HUES48 (cell line): Measurements from ENCODE around the gene UPK3A.

Source experiments
- H3K27ac ChIP-seq: one replicate; pipeline ENCODE4 v1.7.0; 2013; ENCODE audit warnings: low read depth, low read length, inconsistent platforms
- H3K27me3 ChIP-seq: 2 replicates; pipeline ENCODE4 v1.6.1; 2013; ENCODE audit warnings: mild to moderate bottlenecking, low read length; ENCODE audit not compliant: control insufficient read depth, insufficient read depth
- H3K36me3 ChIP-seq: 2 replicates; pipeline ENCODE4 v1.6.1; 2013; ENCODE audit warnings: low read length; ENCODE audit not compliant: control insufficient read depth, insufficient read depth
- H3K4me1 ChIP-seq: 2 replicates; pipeline ENCODE4 v1.6.1; 2013; ENCODE audit warnings: mild to moderate bottlenecking, low read length; ENCODE audit not compliant: control insufficient read depth, insufficient read depth
- H3K4me3 ChIP-seq: 2 replicates; pipeline ENCODE4 v1.5.1; 2013; ENCODE audit warnings: mild to moderate bottlenecking, low read depth, low read length
- H3K9ac ChIP-seq: 2 replicates; pipeline ENCODE4 v1.6.1; 2013; ENCODE audit warnings: mild to moderate bottlenecking, low read depth, low read length, moderate library complexity
- H3K9me3 ChIP-seq: 2 replicates; pipeline ENCODE4 v1.6.1; 2013; ENCODE audit warnings: low read length; ENCODE audit not compliant: control insufficient read depth, insufficient read depth

UPK3A gene

DNA sequence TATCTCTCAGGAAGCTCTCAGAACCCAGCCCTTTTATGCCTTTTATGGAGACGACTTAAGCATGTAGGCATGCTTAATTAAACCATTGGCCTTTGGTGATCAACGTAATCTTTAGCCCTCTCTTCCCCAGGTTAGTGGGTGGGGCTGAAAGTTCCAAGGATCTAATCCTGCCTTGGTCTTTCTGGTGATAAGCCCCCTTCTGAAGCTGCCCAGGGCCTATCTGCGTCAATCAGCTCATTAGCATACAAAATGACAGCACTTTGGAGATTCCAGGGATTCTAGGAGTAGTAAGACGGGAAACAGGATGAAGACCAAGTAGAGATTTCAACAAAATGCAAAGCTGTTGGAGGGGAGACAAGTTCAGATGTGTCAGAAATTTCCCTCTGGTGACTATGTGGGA is 28.1 kb downstream of the UPK3A start:
- Histone ChIP-seq H3K9ac (no peak overlapping the region), H3K4me1 (peaks cover 14% of the 10 kb centered on the region), H3K27ac (peak overlapping the region; percentile 2)

DNA sequence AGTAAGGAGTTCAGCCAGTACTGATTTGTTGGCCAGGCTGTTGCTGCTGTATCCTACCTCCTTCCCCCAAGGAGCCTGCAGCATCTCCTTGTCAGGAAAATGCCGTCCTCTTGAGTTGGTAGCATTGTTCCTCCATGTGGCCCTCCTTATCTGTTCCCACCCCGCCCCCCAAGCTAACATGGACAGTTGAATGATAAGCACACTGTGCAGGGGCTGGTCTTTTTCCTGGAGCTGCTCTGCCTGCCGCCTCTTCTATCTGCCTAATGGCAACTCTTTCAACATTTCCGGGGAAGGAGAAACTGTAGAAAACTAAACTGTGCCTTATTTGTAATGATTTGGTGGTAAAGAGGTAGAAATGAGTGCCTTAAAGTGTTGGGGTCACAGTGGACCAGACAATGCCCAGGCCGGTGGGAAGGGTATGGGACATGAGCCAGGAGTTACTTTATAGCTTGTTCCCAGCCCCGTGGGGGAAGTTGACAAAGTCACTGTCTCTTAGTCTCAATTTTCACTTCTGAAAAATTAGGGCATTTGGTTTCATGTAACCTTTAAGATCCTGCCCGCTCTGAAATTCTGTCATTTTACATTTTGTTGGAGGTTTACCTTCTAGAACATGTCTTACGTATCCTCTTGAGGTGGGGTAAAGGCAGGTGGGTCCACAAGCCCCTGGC is 29.4 kb downstream of the UPK3A start:
- no peaks in the 10 kb centered on the region for H3K27me3 ChIP-seq
- H3K9me3 ChIP-seq: no peaks in the 10 kb centered on the region
- no peak overlapping the region for H3K9ac ChIP-seq
- H3K36me3 ChIP-seq: no peaks in the 10 kb centered on the region; the same call in 1 of the 2 replicates
- H3K27ac ChIP-seq: no peak overlapping the region
- peaks cover 13% of the 10 kb centered on the region for H3K4me1 ChIP-seq
- H3K4me3 ChIP-seq: no peak overlapping the region

More for the DNA sequence above, 28.1 kb downstream of the UPK3A start:
- no peaks in the 10 kb centered on the region for H3K27me3 ChIP-seq
- no peaks in the 10 kb centered on the region; the same call in 1 of the 2 replicates for H3K36me3 ChIP-seq
- H3K9me3 ChIP-seq: no peaks in the 10 kb centered on the region
- H3K4me3 ChIP-seq: no peak overlapping the region

DNA sequence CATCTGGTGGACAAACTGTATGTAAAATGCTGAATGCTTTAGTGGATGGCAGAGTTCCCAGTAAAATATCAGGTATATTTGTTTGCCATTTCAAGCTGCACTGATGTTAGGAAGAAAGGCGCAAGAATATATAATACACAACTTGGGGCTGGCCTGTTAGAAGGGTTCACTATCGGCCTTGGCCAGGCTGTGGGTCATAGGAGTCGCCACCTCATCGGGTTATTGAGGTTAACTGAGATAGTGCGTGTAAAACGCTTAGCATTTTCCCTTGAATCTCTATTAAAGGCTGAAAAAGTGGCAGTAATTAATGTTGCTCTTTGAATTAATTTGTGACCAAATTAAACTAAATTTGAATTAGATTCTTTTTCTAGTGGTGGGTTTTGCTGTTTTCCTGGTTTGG is 30.0 kb downstream of the UPK3A start:
- H3K27ac ChIP-seq: no peak overlapping the region
- peaks cover 11% of the 10 kb centered on the region for H3K4me1 ChIP-seq

DNA sequence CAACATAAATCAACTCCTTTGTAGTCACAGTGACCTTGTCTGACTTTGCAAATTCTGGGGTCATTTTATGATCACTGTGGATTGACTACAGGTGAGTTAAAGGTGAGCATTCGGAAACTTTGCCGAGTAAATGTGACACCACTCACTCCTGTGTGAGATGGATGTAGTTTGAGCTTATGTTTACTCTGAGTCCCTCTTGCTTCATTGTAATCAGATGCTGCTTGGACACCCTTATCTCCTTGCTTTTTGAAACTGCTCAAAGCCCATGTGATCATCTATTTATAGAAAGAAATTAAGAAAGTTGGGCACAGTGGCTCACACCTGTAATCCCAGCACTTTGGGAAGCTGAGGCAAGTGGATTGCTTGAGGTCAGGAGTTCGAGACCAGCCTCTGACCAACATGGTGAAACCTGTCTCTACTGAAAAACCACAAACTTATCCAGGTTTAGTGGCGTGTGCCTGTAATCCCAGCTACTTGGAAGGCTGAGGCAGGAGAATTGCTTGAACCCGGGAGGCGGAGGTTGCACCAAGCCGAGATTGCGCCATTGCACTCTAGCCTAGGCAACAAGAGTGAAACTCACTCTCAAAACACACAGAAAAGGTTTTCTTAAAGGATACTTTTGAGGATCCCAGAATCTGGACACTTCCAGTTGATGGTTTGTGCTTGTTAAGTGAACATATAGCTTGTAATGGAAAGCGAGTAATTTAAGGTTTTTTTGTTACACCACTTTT is 32.2 kb downstream of the UPK3A start:
- H3K4me1 ChIP-seq: peaks cover 11% of the 10 kb centered on the region
- no peaks in the 10 kb centered on the region for H3K27me3 ChIP-seq
- no peaks in the 10 kb centered on the region; the same call in 1 of the 2 replicates for H3K36me3 ChIP-seq
- H3K9me3 ChIP-seq: no peaks in the 10 kb centered on the region
- H3K27ac ChIP-seq: no peak overlapping the region
- H3K4me3 ChIP-seq: no peak overlapping the region
- H3K9ac ChIP-seq: no peak overlapping the region

More for the DNA sequence above, 30.0 kb downstream of the UPK3A start:
- Histone ChIP-seq H3K4me3 (no peak overlapping the region), H3K36me3 (no peaks in the 10 kb centered on the region; the same call in 1 of the 2 replicates), H3K9me3 (no peaks in the 10 kb centered on the region), H3K9ac (no peak overlapping the region), H3K27me3 (no peaks in the 10 kb centered on the region)

DNA sequence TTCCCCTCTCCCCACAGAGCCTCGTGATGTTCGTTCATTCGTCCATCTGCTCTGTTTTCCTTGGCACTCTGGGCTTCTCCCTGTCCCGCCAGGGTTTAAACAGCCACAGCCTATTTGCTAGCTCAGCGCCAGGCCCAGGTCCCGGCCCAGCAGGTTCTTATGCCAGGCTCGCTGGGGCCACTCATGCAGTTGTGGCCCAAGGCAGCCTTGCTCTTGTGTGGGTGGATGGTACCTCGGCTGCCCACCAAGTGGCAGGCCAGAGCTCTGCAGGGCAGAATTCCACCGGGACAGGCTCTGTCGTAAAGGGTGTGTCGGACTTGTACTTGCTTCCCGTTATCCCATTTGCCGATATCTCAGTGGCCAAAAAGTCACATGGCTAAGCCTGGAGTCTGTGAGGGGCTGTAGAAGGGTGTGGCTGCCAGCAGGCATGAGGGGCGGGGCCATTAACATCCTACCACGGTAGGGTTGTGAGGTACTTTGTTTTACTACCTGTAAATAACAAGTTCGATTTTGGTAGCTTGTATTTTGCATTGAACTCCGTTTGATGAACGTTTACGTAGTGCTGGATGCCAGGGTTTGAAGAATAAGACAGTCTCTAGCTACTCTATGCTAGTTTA is 32.9 kb downstream of the UPK3A start:
- H3K27ac ChIP-seq: peak overlapping the region; percentile 54

DNA sequence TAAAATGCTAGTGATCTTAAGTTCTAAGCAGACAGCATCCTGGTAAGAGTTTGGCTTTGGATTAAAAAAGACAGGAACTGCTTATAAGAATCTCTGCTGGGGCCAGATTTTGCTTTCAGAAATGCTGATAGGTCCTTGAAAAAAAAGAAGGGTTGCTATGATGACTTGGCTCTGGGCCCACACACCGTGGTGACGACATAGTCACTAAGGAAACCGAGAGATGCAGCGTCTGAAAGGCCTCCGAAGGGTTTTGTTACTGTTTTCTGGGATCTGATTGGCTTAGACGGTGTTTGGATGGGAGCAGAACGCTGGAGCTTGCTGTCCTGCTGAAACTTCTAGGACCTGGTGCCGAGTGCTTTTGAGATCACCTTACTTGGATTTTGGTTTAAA is 33.4 kb downstream of the UPK3A start:
- Histone ChIP-seq H3K4me3 (no peak overlapping the region), H3K9ac (no peak overlapping the region), H3K36me3 (peaks cover 8% of the 10 kb centered on the region), H3K9me3 (no peaks in the 10 kb centered on the region), H3K4me1 (peaks cover 11% of the 10 kb centered on the region), H3K27me3 (no peaks in the 10 kb centered on the region), H3K27ac (peak overlapping the region; percentile 54)

More for the DNA sequence above, 32.9 kb downstream of the UPK3A start:
- peaks cover 11% of the 10 kb centered on the region for H3K4me1 ChIP-seq
- H3K9me3 ChIP-seq: no peaks in the 10 kb centered on the region
- no peak overlapping the region for H3K9ac ChIP-seq
- H3K27me3 ChIP-seq: no peaks in the 10 kb centered on the region
- H3K4me3 ChIP-seq: no peak overlapping the region
- peaks cover 3% of the 10 kb centered on the region; the same call in 1 of the 2 replicates for H3K36me3 ChIP-seq

DNA sequence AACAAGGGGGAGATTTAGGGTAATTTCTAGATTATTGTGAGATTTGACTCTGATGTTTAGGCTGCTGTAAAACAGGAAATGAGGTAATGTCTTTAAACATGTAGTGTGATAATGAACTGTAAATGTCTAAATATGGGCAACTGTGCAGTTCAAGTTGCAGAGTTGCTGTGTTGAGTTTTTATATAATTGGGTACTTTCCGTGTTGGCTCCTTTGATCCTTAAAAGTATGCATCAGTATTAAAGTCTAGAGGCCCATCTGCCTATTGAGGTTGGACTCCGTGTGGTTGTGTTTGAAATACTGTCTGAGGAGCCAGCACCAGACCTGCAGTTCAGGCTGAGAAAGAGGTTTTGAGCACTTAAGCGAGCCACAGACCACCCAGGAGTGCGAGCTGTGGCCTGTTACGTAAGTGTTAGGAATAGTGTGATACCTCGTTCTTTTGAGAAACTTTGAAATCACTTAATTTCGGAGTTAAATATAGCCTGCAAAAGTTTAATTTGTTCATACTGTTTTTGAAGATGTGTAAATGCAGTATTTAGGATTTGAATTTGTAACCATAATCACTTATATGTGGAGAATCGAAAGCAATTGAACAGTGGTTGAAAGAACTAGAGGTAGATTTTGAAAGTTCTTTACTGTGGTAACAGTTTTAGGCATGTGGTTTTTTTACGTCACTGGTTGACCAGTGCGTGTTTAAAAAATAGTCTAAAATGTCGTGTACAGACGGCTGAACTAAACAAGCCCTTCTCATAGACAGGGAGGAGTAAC is 34.0 kb downstream of the UPK3A start:
- H3K4me3 ChIP-seq: no peak overlapping the region
- H3K27me3 ChIP-seq: no peaks in the 10 kb centered on the region
- peaks cover 14% of the 10 kb centered on the region for H3K36me3 ChIP-seq
- H3K4me1 ChIP-seq: peaks cover 11% of the 10 kb centered on the region
- H3K9ac ChIP-seq: no peak overlapping the region
- no peaks in the 10 kb centered on the region for H3K9me3 ChIP-seq
- H3K27ac ChIP-seq: peak overlapping the region; percentile 29

DNA sequence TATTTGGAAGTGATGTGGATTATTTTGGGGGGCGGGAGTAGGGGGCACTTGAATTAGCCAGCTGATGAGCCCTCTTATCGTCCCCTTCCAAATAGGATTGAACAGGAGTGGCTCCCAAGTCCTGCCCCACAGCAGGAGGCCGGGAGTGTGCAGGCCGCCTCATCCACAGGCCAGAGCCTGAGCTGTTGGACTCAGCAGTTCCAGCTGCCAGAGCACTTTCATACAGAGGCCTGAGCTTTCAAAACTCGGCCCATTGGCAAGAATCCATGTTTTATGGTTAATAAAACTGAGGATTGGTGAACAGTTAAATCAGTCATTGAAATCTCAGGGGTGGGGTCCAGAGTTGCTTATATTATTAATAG is 34.6 kb downstream of the UPK3A start:
- no peak overlapping the region for H3K4me3 ChIP-seq
- no peak overlapping the region for H3K9ac ChIP-seq

DNA sequence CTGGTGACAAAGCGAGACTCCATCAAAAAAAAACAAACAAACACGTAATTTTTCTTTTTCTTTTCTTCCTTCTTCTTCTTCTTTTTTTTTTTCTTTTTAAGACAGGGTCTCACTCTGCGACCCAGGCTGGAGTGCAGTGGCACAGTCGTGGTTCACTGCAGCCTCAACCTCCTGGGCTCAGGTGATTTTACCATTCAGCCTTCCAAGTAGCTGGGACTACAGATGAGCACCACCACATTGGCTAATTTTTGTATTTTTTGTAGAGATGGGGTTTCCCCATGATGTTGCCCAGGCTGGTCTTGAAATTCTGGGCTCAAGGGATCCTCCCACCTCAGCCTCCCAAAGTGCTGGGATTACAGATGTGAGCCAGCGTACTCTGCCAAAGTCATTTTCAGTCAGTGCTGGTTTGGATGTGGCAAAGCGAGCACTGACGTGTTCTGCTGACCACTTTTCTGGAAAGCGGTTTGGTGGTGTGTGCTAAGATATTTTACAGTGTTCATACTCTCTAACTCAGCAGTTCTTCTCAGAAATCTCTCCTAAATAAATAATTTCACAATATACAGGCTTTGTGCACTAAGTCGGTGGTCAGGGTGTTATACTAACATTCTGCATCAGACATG is 35.7 kb downstream of the UPK3A start:
- H3K27ac ChIP-seq: no peak overlapping the region
- no peaks in the 10 kb centered on the region for H3K9me3 ChIP-seq
- H3K27me3 ChIP-seq: no peaks in the 10 kb centered on the region
- H3K4me1 ChIP-seq: peaks cover 11% of the 10 kb centered on the region
- H3K9ac ChIP-seq: no peak overlapping the region
- peaks cover 23% of the 10 kb centered on the region for H3K36me3 ChIP-seq
- H3K4me3 ChIP-seq: no peak overlapping the region

More for the DNA sequence above, 34.6 kb downstream of the UPK3A start:
- Histone ChIP-seq H3K27me3 (no peaks in the 10 kb centered on the region), H3K4me1 (peaks cover 11% of the 10 kb centered on the region), H3K36me3 (peaks cover 19% of the 10 kb centered on the region), H3K27ac (no peak overlapping the region), H3K9me3 (no peaks in the 10 kb centered on the region)

DNA sequence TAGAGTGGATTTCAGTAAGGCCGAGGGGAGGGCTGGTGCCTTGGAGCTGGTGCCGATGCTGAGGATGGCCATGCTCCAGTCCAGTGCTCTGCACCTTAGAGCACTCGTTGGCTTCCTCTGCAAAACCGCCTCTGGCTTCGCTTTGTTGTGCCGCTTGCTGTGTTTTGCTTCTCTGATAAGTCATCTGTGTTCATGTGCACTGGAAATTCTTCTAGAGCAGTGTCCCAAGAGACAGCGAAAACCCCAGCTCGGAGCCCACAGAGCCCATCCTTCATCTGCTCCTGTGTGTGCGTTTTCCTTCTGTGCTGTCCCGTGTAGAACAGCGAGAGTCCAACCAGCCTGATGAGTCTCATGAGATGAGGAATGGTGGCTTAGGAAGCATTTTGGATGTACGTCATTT is 37.1 kb downstream of the UPK3A start:
- H3K4me1 ChIP-seq: peaks cover 11% of the 10 kb centered on the region
- no peak overlapping the region for H3K9ac ChIP-seq
- H3K36me3 ChIP-seq: peaks cover 27% of the 10 kb centered on the region
- H3K9me3 ChIP-seq: no peaks in the 10 kb centered on the region
- H3K4me3 ChIP-seq: no peak overlapping the region
- no peak overlapping the region for H3K27ac ChIP-seq
- H3K27me3 ChIP-seq: no peaks in the 10 kb centered on the region
